MM.1S (cell line): ENCODE data around the gene ERI3.

Experiments
- CTCF ChIP-seq: fragments of 300-600 bp; sonication (generic); IDR thresholded peaks from 2 replicates; pipeline ENCODE4 v1.5.1; 2016; ENCODE audit warnings: antibody characterized with exemption, low read length, mixed read lengths
- EZH2 ChIP-seq: fragments of 300-600 bp; sonication (generic); optimal IDR thresholded peaks from 2 replicates; pipeline ENCODE3; 2017; ENCODE audit warnings: low read depth, mild to moderate bottlenecking, antibody characterized with exemption, low read length, mixed read lengths
- EZH2phosphoT487 ChIP-seq: fragments of 300-600 bp; sonication (generic); IDR thresholded peaks from 2 replicates; pipeline ENCODE4 v1.6.1; 2018; ENCODE audit warnings: antibody characterized with exemption, low read length

GRCh38 chr1:44220001-44220751, 134.9 kb downstream of the ERI3 start:
- TF ChIP-seq EZH2phosphoT487 (no peak), CTCF (no peak), EZH2 (no peak)
